BLaER1 treated with 17β-estradiol and CSF1 and Interleukin-3, amounts not matched to agents 10 nM and 100 nM (cell line): Measurements from ENCODE around the gene HOXD8.

Experiments used
- H3K27ac ChIP-seq, 11 experiments: shearing (Covaris generic); formaldehyde crosslinking; 2 replicates each; pipeline ENCODE4 v1.8.1; 2022
- H3K27me3 ChIP-seq, 11 experiments: shearing (Covaris generic); formaldehyde crosslinking; 2 replicates each; pipeline ENCODE4 v1.8.1; 2022
- H3K36me3 ChIP-seq, 11 experiments: shearing (Covaris generic); formaldehyde crosslinking; 2 replicates each; pipeline ENCODE4 v1.8.1; 2022
- H3K4me1 ChIP-seq, 10 experiments: shearing (Covaris generic); formaldehyde crosslinking; 2 replicates each; pipeline ENCODE4 v1.8.1; 2022
- H3K4me2 ChIP-seq, 11 experiments: shearing (Covaris generic); formaldehyde crosslinking; 2 replicates each; pipeline ENCODE4 v1.8.1; 2022
- H3K4me3 ChIP-seq, 10 experiments: shearing (Covaris generic); formaldehyde crosslinking; 2 replicates each; pipeline ENCODE4 v1.8.1; 2022
- H3K9ac ChIP-seq, 11 experiments: shearing (Covaris generic); formaldehyde crosslinking; 2 replicates each; pipeline ENCODE4 v1.8.1; 2022
- H3K9me3 ChIP-seq, 11 experiments: shearing (Covaris generic); formaldehyde crosslinking; replicated peaks in 1 of 11; 2 replicates each; pipeline ENCODE4 v1.8.1; 2022
- H4K20me1 ChIP-seq, 11 experiments: shearing (Covaris generic); formaldehyde crosslinking; 2 replicates each; pipeline ENCODE4 v1.8.1; 2022
- Cebpa-rat ChIP-seq, 11 experiments: shearing (Covaris generic); IDR thresholded peaks; 2 replicates each; pipeline ENCODE4 v1.8.1; 2022

HOXD8 gene

DNA sequence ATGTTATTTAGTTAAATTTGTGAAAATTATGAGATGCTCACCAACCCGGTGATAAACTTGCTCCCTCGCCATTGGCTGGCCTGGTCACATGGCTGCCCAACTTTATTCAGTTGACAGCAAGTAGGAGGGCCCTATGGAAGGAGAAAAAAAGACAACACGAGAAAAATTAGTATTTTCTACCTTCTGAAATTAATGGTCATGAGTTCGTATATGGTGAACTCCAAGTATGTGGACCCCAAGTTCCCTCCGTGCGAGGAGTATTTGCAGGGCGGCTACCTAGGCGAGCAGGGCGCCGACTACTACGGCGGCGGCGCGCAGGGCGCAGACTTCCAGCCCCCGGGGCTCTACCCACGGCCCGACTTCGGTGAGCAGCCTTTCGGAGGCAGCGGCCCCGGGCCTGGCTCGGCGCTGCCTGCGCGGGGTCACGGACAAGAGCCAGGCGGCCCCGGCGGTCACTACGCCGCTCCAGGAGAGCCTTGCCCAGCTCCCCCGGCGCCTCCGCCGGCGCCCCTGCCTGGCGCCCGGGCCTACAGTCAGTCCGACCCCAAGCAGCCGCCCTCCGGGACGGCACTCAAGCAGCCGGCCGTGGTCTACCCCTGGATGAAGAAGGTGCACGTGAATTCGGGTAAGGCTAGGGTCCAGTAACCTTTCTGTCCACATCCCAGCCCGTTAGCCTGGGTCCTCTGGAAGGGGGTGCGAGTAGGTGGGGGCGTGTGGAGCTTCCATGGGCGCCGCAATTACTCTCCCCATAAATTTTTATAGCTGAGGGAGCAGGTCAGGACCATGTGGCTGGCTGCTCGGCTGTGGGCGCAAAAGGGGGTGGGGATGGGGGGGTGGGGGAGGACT, 22.2 kb downstream of the HOXD8 start, which contains the start of gene HOXD4:
Gene HOXD4 (plus strand): TSS at position 109 of the 846 bp plus-strand sequence. CDS start 84 bp downstream, at position 193.
- Histone ChIP-seq H3K9me3 (peaks cover 38 to 67% (median 62%) of the 10 kb centered on the region in 11 experiments), H3K27ac (no peak within 1 kb of the TSS), H3K4me1 (no peaks in the 10 kb centered on the region), H3K4me2 (no peak within 1 kb of the TSS), H3K36me3 (no peaks in the 10 kb centered on the region), H3K27me3 (peaks cover 94 to 100% (median 99%) of the 10 kb centered on the region in 11 experiments), H4K20me1 (no peaks in the 10 kb centered on the region; a peak in 2 of 22 replicates), H3K9ac (no peak within 1 kb of the TSS), H3K4me3 (no peak within 1 kb of the TSS)
- no peak for TF ChIP-seq Cebpa-rat (IDR thresholded peaks at IDR 0.05)

DNA sequence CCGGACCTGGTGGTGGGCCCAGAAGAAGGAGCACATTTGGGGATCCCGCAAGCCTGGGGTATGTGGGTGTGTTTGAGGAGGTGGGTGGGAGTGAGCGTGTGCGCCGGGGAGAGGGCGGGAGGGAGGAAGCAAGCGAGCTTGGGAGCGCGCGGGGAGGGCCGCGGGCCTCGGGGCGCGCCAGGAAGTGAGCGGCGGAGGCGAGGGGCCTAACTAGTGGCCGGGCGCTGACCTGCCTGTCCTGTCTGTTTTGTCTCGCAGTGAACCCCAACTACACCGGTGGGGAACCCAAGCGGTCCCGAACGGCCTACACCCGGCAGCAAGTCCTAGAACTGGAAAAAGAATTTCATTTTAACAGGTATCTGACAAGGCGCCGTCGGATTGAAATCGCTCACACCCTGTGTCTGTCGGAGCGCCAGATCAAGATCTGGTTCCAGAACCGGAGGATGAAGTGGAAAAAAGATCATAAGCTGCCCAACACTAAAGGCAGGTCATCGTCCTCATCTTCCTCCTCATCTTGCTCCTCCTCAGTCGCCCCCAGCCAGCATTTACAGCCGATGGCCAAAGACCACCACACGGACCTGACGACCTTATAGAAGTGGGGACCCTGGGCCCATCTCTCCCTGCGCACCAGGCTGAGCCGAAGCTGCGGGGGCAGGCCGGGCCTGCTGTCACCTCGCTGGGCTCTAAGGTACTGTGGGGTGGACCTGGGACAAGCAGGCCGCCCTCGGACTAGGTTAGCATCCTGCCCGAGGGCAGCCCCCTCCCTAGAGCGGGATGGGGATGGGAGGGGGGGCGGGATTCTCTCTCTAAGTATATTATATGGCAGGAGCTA, 23.1 kb downstream of the HOXD8 start:
- Histone ChIP-seq H3K4me3 (no peak overlapping the region), H3K9ac (no peak overlapping the region), H4K20me1 (no peaks in the 10 kb centered on the region; a peak in 2 of 22 replicates), H3K27ac (no peak overlapping the region), H3K36me3 (no peaks in the 10 kb centered on the region), H3K27me3 (peaks cover 97 to 100% (median 100%) of the 10 kb centered on the region in 11 experiments), H3K4me2 (no peak overlapping the region), H3K9me3 (peaks cover 47 to 70% (median 66%) of the 10 kb centered on the region in 11 experiments), H3K4me1 (no peaks in the 10 kb centered on the region)
- TF ChIP-seq Cebpa-rat (IDR thresholded peaks at IDR 0.05): no peak

DNA sequence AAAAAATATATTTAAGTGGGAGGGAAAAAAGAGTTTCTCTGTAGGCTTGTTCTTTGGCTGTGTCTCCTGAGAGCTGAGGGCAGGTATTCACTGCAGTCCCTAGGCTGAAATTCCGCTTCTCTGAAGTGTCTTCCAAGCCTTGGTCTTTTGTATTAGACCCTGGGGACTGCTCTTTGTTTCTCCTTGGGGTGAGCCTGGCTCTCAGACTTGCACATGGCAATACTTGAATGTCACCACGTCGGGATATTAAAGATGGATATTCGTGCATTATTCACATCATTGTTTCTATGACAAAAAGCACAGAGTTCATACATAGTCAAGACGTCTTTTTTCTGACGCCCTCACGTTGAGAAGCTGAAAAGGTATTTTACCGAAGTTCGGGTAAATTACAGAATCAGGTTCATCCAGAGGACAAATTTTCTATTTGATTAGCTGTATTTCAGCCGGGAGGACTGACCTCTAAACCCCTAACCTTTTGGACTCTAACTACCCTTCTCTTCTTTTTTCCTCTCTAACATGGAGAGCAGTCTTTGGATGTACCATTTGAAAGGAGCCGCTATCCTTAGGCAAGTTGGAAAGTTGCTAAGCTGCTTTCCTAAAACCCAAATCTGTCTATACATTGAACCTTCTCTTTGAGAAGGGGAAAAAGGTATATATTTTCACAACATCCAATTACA, 25.2 kb downstream of the HOXD8 start:
- Histone ChIP-seq H4K20me1 (no peaks in the 10 kb centered on the region; a peak in 2 of 22 replicates), H3K9me3 (peaks cover 41 to 67% (median 61%) of the 10 kb centered on the region in 11 experiments), H3K4me1 (no peaks in the 10 kb centered on the region), H3K4me2 (no peak overlapping the region), H3K4me3 (no peak overlapping the region), H3K27me3 (peaks cover 95 to 100% (median 100%) of the 10 kb centered on the region in 11 experiments), H3K36me3 (no peaks in the 10 kb centered on the region), H3K9ac (no peak overlapping the region), H3K27ac (no peak overlapping the region)
- TF ChIP-seq Cebpa-rat (IDR thresholded peaks at IDR 0.05): no peak

DNA sequence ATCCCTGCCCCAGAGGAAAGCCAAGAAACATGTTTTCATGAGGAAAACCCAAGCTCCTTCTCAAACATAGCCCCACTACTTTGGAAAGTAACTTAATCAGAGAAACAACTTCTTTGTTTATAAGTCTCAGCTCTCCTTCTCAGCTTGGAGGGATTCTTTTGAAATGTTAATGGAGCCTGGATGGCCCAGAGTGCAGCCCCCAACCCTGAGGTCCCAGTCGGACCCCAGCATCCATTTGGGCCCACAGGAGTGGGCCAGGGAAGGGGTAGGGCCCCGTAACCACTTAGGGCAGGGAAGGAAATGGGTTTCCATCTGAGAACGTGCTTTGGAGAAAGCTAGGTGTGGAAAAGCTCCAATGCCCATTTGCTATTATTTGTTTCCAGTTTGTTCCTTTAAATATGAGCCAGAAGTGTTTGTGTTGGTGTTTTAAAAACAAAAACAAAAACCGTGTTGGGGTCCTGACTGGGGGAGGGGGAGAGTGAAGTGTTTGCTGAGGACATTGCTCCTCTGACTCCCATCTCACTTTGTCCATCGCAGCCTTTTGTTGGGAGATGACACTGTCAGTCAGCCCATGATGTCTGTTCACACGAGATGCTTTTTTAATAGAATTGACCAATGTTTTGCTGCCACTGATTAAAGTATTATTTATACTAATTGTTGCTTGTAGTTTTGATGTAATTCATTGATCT, 26.0 kb downstream of the HOXD8 start:
- no peak for TF ChIP-seq Cebpa-rat (IDR thresholded peaks at IDR 0.05)
- H3K27me3 ChIP-seq: peaks cover 90 to 100% (median 100%) of the 10 kb centered on the region in 11 experiments
- no peak overlapping the region for H3K4me2 ChIP-seq
- no peaks in the 10 kb centered on the region; a peak in 1 of 22 replicates for H4K20me1 ChIP-seq
- no peak overlapping the region for H3K9ac ChIP-seq
- H3K4me3 ChIP-seq: no peak overlapping the region
- no peaks in the 10 kb centered on the region for H3K36me3 ChIP-seq
- H3K27ac ChIP-seq: no peak overlapping the region
- H3K4me1 ChIP-seq: no peaks in the 10 kb centered on the region
- peaks cover 42 to 67% (median 61%) of the 10 kb centered on the region in 11 experiments for H3K9me3 ChIP-seq

DNA sequence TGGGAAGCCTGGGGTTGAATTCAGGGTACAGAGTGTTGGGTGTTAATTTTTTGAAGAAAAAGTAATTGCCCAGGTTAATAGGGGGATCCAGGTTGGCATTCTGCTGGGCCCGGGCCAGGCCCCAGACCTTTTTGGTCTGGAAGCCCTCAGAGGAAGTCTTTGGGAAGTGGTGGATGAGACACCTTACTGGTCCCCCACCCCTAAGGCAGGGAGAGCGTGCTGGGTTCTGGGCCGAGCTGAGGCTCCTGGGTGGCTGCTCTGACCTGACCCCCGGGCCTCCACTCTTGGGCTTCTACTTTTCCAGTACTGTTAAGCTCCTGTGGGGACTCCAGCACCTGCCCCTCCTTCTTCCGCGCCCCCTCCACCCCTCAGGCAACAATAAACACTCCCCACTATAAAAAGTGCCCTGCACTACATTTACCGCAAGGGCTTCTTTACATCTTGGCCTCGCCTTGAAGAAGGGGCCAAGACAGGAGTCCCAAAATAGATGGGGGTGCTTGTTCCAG, 26.8 kb downstream of the HOXD8 start:
- Histone ChIP-seq H3K27me3 (peaks cover 82 to 100% (median 99%) of the 10 kb centered on the region in 11 experiments), H3K4me2 (no peak overlapping the region), H4K20me1 (no peaks in the 10 kb centered on the region), H3K4me3 (no peak overlapping the region), H3K9me3 (peaks cover 45 to 67% (median 61%) of the 10 kb centered on the region in 11 experiments), H3K9ac (no peak overlapping the region), H3K4me1 (no peaks in the 10 kb centered on the region), H3K27ac (no peak overlapping the region), H3K36me3 (no peaks in the 10 kb centered on the region)
- TF ChIP-seq Cebpa-rat (IDR thresholded peaks at IDR 0.05): no peak

DNA sequence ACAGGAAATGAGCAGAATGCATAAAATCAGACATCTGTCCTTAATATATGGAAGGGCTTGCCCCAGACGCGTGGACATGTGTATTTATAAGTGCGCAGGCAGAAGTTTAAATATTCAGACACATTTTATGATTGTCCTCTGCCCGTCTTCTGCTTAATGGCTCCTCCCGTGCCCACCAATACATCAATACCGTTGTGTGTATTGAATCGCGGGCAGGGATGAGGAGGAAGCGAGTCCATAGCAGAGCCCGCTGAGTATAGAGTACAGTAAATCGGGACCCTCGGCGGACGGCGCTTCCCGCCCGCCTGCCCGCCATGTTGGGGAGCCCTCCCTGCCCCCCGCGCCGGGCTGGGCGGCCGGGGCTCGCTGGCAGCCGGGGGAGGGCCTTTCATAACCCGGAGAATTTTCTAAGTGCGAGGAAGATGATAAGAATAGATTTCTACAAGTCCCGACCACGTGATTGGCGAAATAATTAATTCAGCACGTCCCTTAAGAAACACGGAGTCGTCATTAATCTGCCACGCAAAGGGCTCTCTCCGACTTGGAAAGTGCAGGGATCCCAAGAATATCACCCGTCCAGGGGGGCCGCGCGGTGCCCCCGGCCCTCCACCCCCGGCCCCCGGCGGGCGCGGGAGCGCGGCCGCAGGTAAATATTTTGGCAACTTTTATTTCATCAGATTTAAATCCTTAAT, 27.4 kb downstream of the HOXD8 start, which contains the start of gene HOXD3:
Gene HOXD3 (plus strand): TSS at position 501 of the 692 bp plus-strand sequence. CDS start 11,808 bp downstream, outside the sequence.
- Histone ChIP-seq H3K36me3 (no peaks in the 10 kb centered on the region), H3K27me3 (peaks cover 76 to 100% (median 99%) of the 10 kb centered on the region in 11 experiments), H3K4me2 (no peak within 1 kb of the TSS), H3K9ac (no peak within 1 kb of the TSS), H3K27ac (no peak within 1 kb of the TSS), H3K4me1 (no peaks in the 10 kb centered on the region), H3K9me3 (peaks cover 44 to 67% (median 60%) of the 10 kb centered on the region in 11 experiments), H4K20me1 (no peaks in the 10 kb centered on the region), H3K4me3 (no peak within 1 kb of the TSS)
- no peak for TF ChIP-seq Cebpa-rat (IDR thresholded peaks at IDR 0.05)

DNA sequence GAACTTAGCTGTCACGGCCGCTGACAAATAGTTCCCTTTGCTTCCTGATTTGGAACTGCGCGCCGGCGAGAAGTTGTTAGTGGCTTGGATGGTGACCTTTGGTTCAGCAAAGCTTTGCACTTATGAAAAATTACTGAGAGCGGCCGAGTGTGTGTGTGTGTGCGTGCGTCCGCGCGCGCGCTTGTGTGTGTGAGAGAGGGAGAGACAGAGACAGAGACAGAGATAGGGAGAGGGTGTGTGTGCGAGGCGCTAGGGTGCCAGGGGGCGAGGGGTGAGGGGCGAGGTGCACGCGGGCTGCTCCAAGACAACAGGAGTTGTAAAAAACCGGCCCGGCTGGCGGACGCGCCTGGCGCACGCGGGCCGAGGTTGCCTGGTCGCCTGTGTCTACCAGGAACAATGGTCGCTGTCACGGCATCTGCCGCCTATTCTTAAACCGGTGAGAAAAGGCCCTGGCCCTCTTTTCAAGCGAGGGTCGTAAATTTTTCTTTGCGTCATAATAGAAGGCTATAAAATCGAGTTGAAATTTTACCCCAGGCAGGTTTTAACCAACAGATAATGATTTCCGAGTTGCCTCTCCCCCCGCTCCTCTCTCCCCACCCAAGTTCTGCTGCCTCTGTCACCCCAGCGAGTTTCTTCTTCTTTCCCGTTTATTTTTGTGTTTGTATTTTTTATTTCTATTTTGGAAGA, 28.1 kb downstream of the HOXD8 start:
- peaks cover 50 to 69% (median 63%) of the 10 kb centered on the region in 11 experiments for H3K9me3 ChIP-seq
- no peaks in the 10 kb centered on the region for H3K36me3 ChIP-seq
- no peak overlapping the region for H3K27ac ChIP-seq
- no peak overlapping the region for H3K4me3 ChIP-seq
- H3K9ac ChIP-seq: no peak overlapping the region
- H3K4me2 ChIP-seq: no peak overlapping the region
- no peaks in the 10 kb centered on the region for H3K4me1 ChIP-seq
- H3K27me3 ChIP-seq: peaks cover 70 to 100% (median 99%) of the 10 kb centered on the region in 11 experiments
- H4K20me1 ChIP-seq: no peaks in the 10 kb centered on the region
- TF ChIP-seq Cebpa-rat (IDR thresholded peaks at IDR 0.05): no peak
